Vagina (tissue), 2 donors: ENCODE results near the gene DNER.

Experiments used
- POLR2A ChIP-seq, 2 donors: fragments of 450-650 bp; IDR thresholded peaks; one replicate each; pipeline ENCODE4 v1.6.1; 2017; ENCODE audit warnings: antibody characterized with exemption in 2 of 2, mild to moderate bottlenecking in 2 of 2, moderate library complexity in 2 of 2
- POLR2AphosphoS5 ChIP-seq, 2 donors: sonication (generic); formaldehyde crosslinking; IDR thresholded peaks; one replicate each; pipeline ENCODE4 v1.9.0; 2017; ENCODE audit warnings: antibody characterized with exemption in 2 of 2, mild to moderate bottlenecking in 2 of 2, low read depth in 1 of 2; ENCODE audit not compliant: insufficient read depth in 1 of 2
- TF ChIP-seq, protein P1 (sequence below), 3 experiments: fragments of 450-650 bp in 2 of 3; fragments of 200-600 bp in 1 of 3; sonication (generic) in 1 of 3; IDR thresholded peaks; one replicate each; pipeline ENCODE4 v1.5.1; 2017 to 2019; ENCODE audit warnings: antibody characterized with exemption in 3 of 3, mild to moderate bottlenecking in 2 of 3, moderate library complexity in 2 of 3

DNA sequence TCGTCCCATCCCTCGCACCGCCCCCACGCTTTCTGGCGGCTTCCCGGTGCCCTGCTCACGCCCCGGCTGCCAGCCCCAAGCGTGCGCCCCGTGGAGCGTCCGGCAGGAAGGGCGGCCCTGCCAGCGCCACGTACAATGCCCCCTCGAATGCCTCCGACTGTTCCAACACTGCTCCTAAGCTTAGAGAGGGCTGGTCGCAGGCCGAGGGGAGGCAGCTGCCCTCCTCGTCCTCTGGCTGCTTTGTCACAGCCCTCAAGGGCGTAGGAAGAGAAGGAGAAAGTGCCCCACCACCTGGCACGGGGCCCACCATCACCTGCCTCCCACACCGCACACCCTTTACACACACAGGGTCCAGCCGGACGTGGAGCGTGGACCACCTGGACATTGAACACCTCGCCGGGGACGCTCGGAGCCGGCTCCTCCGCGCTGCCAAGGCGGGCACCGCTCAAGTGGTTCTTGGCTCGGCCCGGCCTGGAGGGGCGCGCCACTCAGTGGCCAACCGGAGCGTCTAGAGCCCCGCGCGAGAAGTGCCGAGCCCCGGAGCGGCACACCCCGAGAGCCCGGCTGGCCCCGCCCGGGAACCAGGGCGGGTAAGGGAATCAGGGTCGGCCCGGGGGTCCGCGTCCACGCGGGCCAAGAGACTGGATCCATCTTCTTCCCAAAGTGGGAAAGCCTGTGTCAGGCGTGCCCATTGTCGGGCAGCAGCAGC lies 830 bp downstream of the DNER start:
- TF ChIP-seq, protein P1, sequence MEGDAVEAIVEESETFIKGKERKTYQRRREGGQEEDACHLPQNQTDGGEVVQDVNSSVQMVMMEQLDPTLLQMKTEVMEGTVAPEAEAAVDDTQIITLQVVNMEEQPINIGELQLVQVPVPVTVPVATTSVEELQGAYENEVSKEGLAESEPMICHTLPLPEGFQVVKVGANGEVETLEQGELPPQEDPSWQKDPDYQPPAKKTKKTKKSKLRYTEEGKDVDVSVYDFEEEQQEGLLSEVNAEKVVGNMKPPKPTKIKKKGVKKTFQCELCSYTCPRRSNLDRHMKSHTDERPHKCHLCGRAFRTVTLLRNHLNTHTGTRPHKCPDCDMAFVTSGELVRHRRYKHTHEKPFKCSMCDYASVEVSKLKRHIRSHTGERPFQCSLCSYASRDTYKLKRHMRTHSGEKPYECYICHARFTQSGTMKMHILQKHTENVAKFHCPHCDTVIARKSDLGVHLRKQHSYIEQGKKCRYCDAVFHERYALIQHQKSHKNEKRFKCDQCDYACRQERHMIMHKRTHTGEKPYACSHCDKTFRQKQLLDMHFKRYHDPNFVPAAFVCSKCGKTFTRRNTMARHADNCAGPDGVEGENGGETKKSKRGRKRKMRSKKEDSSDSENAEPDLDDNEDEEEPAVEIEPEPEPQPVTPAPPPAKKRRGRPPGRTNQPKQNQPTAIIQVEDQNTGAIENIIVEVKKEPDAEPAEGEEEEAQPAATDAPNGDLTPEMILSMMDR (IDR thresholded peaks at IDR 0.05) = no peak
- TF ChIP-seq POLR2A (IDR thresholded peaks at IDR 0.05) (no peak), POLR2AphosphoS5 (IDR thresholded peaks at IDR 0.05; ENCODE audit: insufficient read depth in 1 of 2, low read depth in 1 of 2) (no peak)
